A549 (cell line): ENCODE data around the gene FOLR1. TPM values are rescaled to one million over a fixed set of nuclear protein-coding genes. Genes with fewer than 3 reads are reported as not detected.

Experiments used
- ATAC-seq, 2 experiments: fragments of 200-7000 bp in 1 of 2; fragments of >200 bp in 1 of 2; cut with Nextera tagmentation in 1 of 2; cut with Tn5 transposase in 1 of 2; 3 replicates each; pipeline versions ENCODE4 v1.8.0 to v1.9.1; 2018 to 2020; ENCODE audit warnings: mild to moderate bottlenecking in 1 of 2, moderate library complexity in 1 of 2
- CTCF ChIA-PET: fragments of 300-600 bp; sonication (Branson Sonifier 250); formaldehyde crosslinking; extraction: SDS; loops from one replicate; lab custom pipeline; 2021; ENCODE audit warnings: antibody characterized with exemption, inconsistent platforms; lab: Yijun Ruan, JAX
- POLR2A ChIA-PET: fragments of 350-600 bp; formaldehyde crosslinking; extraction: SDS; loops from one replicate; lab custom pipeline; 2021; ENCODE audit warnings: antibody characterized with exemption, inconsistent platforms; lab: Yijun Ruan, JAX
- DNase-seq, 2 experiments: peaks; one replicate each; pipeline versions ENCODE4 v3.0.0 to v3.0.0-alpha.2; 2011 to 2016; ENCODE audit warnings: low read depth in 1 of 2, low spot score in 1 of 2
- FAIRE-seq: peaks from 2 replicates; lab custom pipeline; 2011; peaks lifted over from hg19 to GRCh38; lab: Jason Lieb, UNC
- H3K27ac ChIP-seq, 2 experiments: fragments of >200 bp; sonication (Bioruptor Twin); formaldehyde crosslinking; 3 replicates each; pipeline ENCODE4 v1.5.1; 2016 to 2017
- H3K4me1 ChIP-seq: fragments of >200 bp; sonication (Bioruptor Twin); formaldehyde crosslinking; 3 replicates; pipeline ENCODE4 v1.6.1; 2016
- H3K4me2 ChIP-seq: fragments of >200 bp; sonication (Bioruptor Twin); formaldehyde crosslinking; 3 replicates; pipeline ENCODE4 v1.6.1; 2016
- H3K4me3 ChIP-seq: fragments of >200 bp; sonication (Bioruptor Twin); formaldehyde crosslinking; 3 replicates; pipeline ENCODE4 v1.5.1; 2016
- H3K9me3 ChIP-seq: fragments of >200 bp; sonication (Bioruptor Twin); formaldehyde crosslinking; 3 replicates; pipeline ENCODE4 v1.6.1; 2016
- CBX2 ChIP-seq: fragments of 200-600 bp; sonication (generic); IDR thresholded peaks from 2 replicates; pipeline ENCODE4 v1.6.1; 2016; ENCODE audit warnings: low read depth, mild to moderate bottlenecking, borderline replicate concordance
- CBX8 ChIP-seq: fragments of 200-600 bp; sonication (generic); IDR thresholded peaks from 2 replicates; pipeline ENCODE4 v1.6.1; 2016
- CHD2 ChIP-seq: fragments of 150-350 bp; IDR thresholded peaks from 2 replicates; pipeline ENCODE4 v1.6.1; 2014; ENCODE audit warnings: low read length; ENCODE audit not compliant: partially characterized antibody
- CHD4 ChIP-seq: fragments of 200-600 bp; sonication (generic); IDR thresholded peaks from 2 replicates; pipeline ENCODE4 v1.6.1; 2016; ENCODE audit warnings: antibody characterized with exemption, mild to moderate bottlenecking, borderline replicate concordance
- EHF ChIP-seq: fragments of 250-450 bp; sonication (Bioruptor Pico); IDR thresholded peaks from 2 replicates; pipeline ENCODE4 v1.5.0; 2020; ENCODE audit warnings: mild to moderate bottlenecking
- EHMT2 ChIP-seq: fragments of 200-600 bp; sonication (generic); IDR thresholded peaks from 2 replicates; pipeline ENCODE4 v1.6.1; 2016; ENCODE audit warnings: antibody characterized with exemption, low read depth, mild to moderate bottlenecking, moderate library complexity
- ELK1 ChIP-seq: fragments of 150-350 bp; IDR thresholded peaks from 2 replicates; pipeline ENCODE4 v1.6.1; 2014; ENCODE audit warnings: low read depth, mild to moderate bottlenecking, low read length
- FOSB ChIP-seq: fragments of 250-450 bp; sonication (Bioruptor Pico); IDR thresholded peaks from 2 replicates; pipeline ENCODE4 v1.5.0; 2020; ENCODE audit warnings: mild to moderate bottlenecking, moderate library complexity
- GATA3 ChIP-seq: IDR thresholded peaks from 2 replicates; pipeline ENCODE4 v1.6.1; 2012; ENCODE audit warnings: borderline replicate concordance
- HDAC2 ChIP-seq: fragments of 200-600 bp; sonication (generic); IDR thresholded peaks from 2 replicates; pipeline ENCODE4 v1.6.1; 2016
- JUNB ChIP-seq: fragments of >200 bp; sonication (Bioruptor Twin); formaldehyde crosslinking; IDR thresholded peaks from 2 replicates; pipeline ENCODE4 v1.6.1; 2016
- KDM1A ChIP-seq: fragments of 200-600 bp; sonication (generic); IDR thresholded peaks from 2 replicates; pipeline ENCODE4 v1.6.1; 2016; ENCODE audit warnings: low read depth, mild to moderate bottlenecking
- MAFK ChIP-seq: fragments of 450-650 bp; IDR thresholded peaks from 2 replicates; pipeline ENCODE4 v1.6.1; 2014; ENCODE audit not compliant: partially characterized antibody
- NPAS2 ChIP-seq: fragments of 250-450 bp; sonication (Bioruptor Pico); IDR thresholded peaks from 2 replicates; pipeline ENCODE4 v1.8.0; 2022; ENCODE audit warnings: mild to moderate bottlenecking, moderate library complexity, borderline replicate concordance
- NR3C1 ChIP-seq: fragments of >200 bp; sonication (Bioruptor Twin); formaldehyde crosslinking; IDR thresholded peaks from 3 replicates; pipeline ENCODE4 v1.6.1; 2017
- PHF8 ChIP-seq: fragments of 200-600 bp; sonication (generic); IDR thresholded peaks from 2 replicates; pipeline ENCODE4 v1.6.1; 2016; ENCODE audit warnings: low read depth, mild to moderate bottlenecking, antibody characterized with exemption, moderate library complexity, borderline replicate concordance
- POLR2A ChIP-seq: IDR thresholded peaks from 2 replicates; pipeline ENCODE4 v1.6.1; 2012; ENCODE audit warnings: mild to moderate bottlenecking, low read length
- POLR2AphosphoS2 ChIP-seq: conservative IDR thresholded peaks from 2 replicates; pipeline ENCODE4 v1.6.1; 2012; ENCODE audit warnings: low read length, improper control_type of control experiment, inconsistent platforms
- RAD21 ChIP-seq, 2 experiments: fragments of >200 bp in 1 of 2; sonication (Bioruptor Twin) in 1 of 2; formaldehyde crosslinking in 1 of 2; IDR thresholded peaks in 1 of 2; conservative IDR thresholded peaks in 1 of 2; 2 replicates in 1 of 2; 3 replicates in 1 of 2; pipeline ENCODE4 v1.6.1; 2012 to 2018; ENCODE audit warnings: inconsistent platforms in 1 of 2
- RARB ChIP-seq: fragments of 250-450 bp; sonication (Bioruptor Pico); IDR thresholded peaks from 2 replicates; pipeline ENCODE4 v1.8.0; 2021; ENCODE audit warnings: mild to moderate bottlenecking, moderate library complexity
- RCOR1 ChIP-seq: fragments of 150-350 bp; IDR thresholded peaks from 2 replicates; pipeline ENCODE4 v1.6.1; 2014; ENCODE audit warnings: antibody characterized with exemption, low read length, low read depth
- REST ChIP-seq: fragments of 200-600 bp; sonication (generic); IDR thresholded peaks from 2 replicates; pipeline ENCODE4 v1.6.1; 2016; ENCODE audit warnings: antibody characterized with exemption, mild to moderate bottlenecking, moderate library complexity
- SMC3 ChIP-seq: fragments of >200 bp; sonication (Bioruptor Twin); formaldehyde crosslinking; IDR thresholded peaks from 3 replicates; pipeline ENCODE4 v1.6.1; 2018; ENCODE audit warnings: inconsistent platforms
- SREBF2 ChIP-seq: fragments of 450-650 bp; IDR thresholded peaks from 2 replicates; pipeline ENCODE4 v1.6.1; 2014; ENCODE audit warnings: mild to moderate bottlenecking, moderate library complexity
- TFCP2L1 ChIP-seq: fragments of 250-450 bp; sonication (Bioruptor Pico); IDR thresholded peaks from 2 replicates; pipeline ENCODE4 v1.5.0; 2021; ENCODE audit warnings: mild to moderate bottlenecking
- ZNF302 ChIP-seq: fragments of 250-450 bp; sonication (Bioruptor Pico); IDR thresholded peaks from 2 replicates; pipeline ENCODE4 v1.9.0; 2021; ENCODE audit warnings: inconsistent platforms, mild to moderate bottlenecking, moderate library complexity
- ZSCAN20 ChIP-seq: fragments of 250-450 bp; sonication (Bioruptor Pico); IDR thresholded peaks from 2 replicates; pipeline ENCODE4 v1.8.0; 2022; ENCODE audit warnings: mild to moderate bottlenecking, moderate library complexity
- WGBS: methylation state at CpG from one replicate; pipeline ENCODE4 v1.1.6; 2017; ENCODE audit errors: missing lambda C conversion rate; 5-methylcytosine and 5-hydroxymethylcytosine counted together
- polyA plus RNA-seq, 4 experiments: library from polyadenylated mRNA; depleted of rRNA in 3 of 4; stranded (reverse); fragments of >200 nt; fragmentation: RNase III in 1 of 4; extraction: RNeasy Plus Mini Kit Qiagen cat#74134 plus additional on column Dnase treatment in 1 of 4; gene quantifications; 2 replicates in 3 of 4; 3 replicates in 1 of 4; pipeline ENCODE4 v1.2.3, GENCODE V29; 2011 to 2017
- TF ChIP-seq, protein P1 (sequence below): fragments of 250-450 bp; sonication (Bioruptor Pico); IDR thresholded peaks from 2 replicates; pipeline ENCODE4 v1.5.0; 2020; ENCODE audit warnings: low read depth, mild to moderate bottlenecking, moderate library complexity
- TF ChIP-seq, protein P2 (sequence below): fragments of 450-650 bp; IDR thresholded peaks from 2 replicates; pipeline ENCODE4 v1.6.1; 2014; ENCODE audit warnings: antibody characterized with exemption

The FOLR1 gene
- polyA plus RNA-seq, 2 of the 4 experiments (the other 2 are of a cell fraction), result 0.08 to 0.22 TPM

DNA sequence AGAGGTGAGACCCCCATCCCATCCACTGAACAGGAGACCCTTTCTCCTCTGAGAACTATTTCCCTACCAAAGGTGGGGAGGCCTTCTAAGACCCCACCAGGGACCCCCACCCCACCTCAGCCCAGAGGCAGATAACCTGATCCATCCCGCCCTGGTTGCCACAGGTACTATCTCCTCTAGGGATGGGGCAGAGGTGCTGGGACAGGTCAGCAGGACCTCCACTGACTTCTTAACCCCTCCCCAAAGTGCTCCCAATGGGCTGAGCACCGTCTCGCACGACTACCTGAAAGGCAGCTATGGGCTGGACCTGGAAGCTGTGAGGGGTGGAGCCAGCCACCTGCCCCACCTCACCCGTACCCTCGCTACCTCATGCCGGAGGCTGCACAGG is 36.9 kb downstream of the FOLR1 start:
- FAIRE-seq, result no peak
- CTCF ChIA-PET, result interaction anchor here (1.5 to 9.4 kb wide), 2 partner anchors 8 to 204 kb away, joined by 4 to 83 read pairs; no protein-coding TSS in a partner anchor

GRCh38 chr11:72229336-72229924 is 37.5 kb downstream of the FOLR1 start:
- CTCF ChIA-PET, result interaction anchor here (0.8 to 9.4 kb wide), 3 partner anchors 7 to 204 kb away, joined by 3 to 83 read pairs (median 4); no protein-coding TSS in a partner anchor
- no peak for ATAC-seq
- peaks cover 19% of the 10 kb centered on the region for H3K4me1 ChIP-seq
- 95% methylated on average over 7 of the region's 8 CpGs for whole genome bisulfite sequencing
- H3K4me3 ChIP-seq, result no peak overlapping the region
- no peak for TF ChIP-seq EHMT2
- no peak for TF ChIP-seq ZNF302
- no peak for TF ChIP-seq POLR2AphosphoS2
- no peak for TF ChIP-seq FOSB (CRISPR knock-in tag)
- no peak for TF ChIP-seq NR3C1
- TF ChIP-seq TFCP2L1 (CRISPR knock-in tag), result no peak
- TF ChIP-seq, all 56 proteins: peak for 0
- POLR2A ChIA-PET, result no interaction called here
- Histone ChIP-seq H3K9me3 (no peaks in the 10 kb centered on the region), H3K4me2 (no peak overlapping the region), H3K27ac (no peak overlapping the region)
- FAIRE-seq, result no peak
- DNase-seq, result no peak

More for the DNA sequence above, 36.9 kb downstream of the FOLR1 start:
- Histone ChIP-seq H3K9me3 (no peaks in the 10 kb centered on the region), H3K4me2 (no peak overlapping the region), H3K4me1 (peaks cover 19% of the 10 kb centered on the region), H3K4me3 (no peak overlapping the region), H3K27ac (no peak overlapping the region)
- ATAC-seq (no peak), DNase-seq (no peak)
- TF ChIP-seq GATA3, result no peak
- no peak for TF ChIP-seq HDAC2
- no peak for TF ChIP-seq MAFK
- TF ChIP-seq CBX2, result no peak
- TF ChIP-seq ZSCAN20 (CRISPR knock-in tag), result no peak
- TF ChIP-seq ELK1, result no peak
- TF ChIP-seq CHD4, result no peak
- no peak for TF ChIP-seq RARB
- TF ChIP-seq SMC3, result no peak
- TF ChIP-seq PHF8, result no peak
- no peak for TF ChIP-seq RAD21 (conservative IDR thresholded peaks at IDR 0.05 in 1 of 2, IDR thresholded peaks at IDR 0.05 in 1 of 2)
- TF ChIP-seq, protein P1, sequence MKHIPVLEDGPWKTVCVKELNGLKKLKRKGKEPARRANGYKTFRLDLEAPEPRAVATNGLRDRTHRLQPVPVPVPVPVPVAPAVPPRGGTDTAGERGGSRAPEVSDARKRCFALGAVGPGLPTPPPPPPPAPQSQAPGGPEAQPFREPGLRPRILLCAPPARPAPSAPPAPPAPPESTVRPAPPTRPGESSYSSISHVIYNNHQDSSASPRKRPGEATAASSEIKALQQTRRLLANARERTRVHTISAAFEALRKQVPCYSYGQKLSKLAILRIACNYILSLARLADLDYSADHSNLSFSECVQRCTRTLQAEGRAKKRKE (CRISPR knock-in tag), result no peak
- no peak for TF ChIP-seq EHF (CRISPR knock-in tag)
- WGBS, result 92% methylated on average over 6 of the region's 7 CpGs
- POLR2A ChIA-PET, result no interaction called here

- WGBS, result 95% methylated on average over 14 of the region's 21 CpGs
- POLR2A ChIA-PET, result no interaction called here
- no peak overlapping the region for H3K27ac ChIP-seq
- no peak for DNase-seq
- no peak for FAIRE-seq
- H3K4me1 ChIP-seq, result peaks cover 19% of the 10 kb centered on the region
- ATAC-seq, result no peak
- no peak overlapping the region for H3K4me3 ChIP-seq
- CTCF ChIA-PET, result interaction anchor here (0.8 to 9.4 kb wide), 3 partner anchors 7 to 205 kb away, joined by 3 to 83 read pairs (median 4); no protein-coding TSS in a partner anchor
- no peak overlapping the region for H3K4me2 ChIP-seq
- H3K9me3 ChIP-seq, result no peaks in the 10 kb centered on the region
- TF ChIP-seq NPAS2 (CRISPR knock-in tag) (no peak), JUNB (no peak), REST (no peak), KDM1A (no peak), ZNF302 (no peak), SREBF2 (no peak), POLR2A (no peak), RCOR1 (no peak), CHD2 (no peak), ZSCAN20 (CRISPR knock-in tag) (no peak), CBX8 (no peak), NR3C1 (no peak), RAD21 (conservative IDR thresholded peaks at IDR 0.05 in 1 of 2, IDR thresholded peaks at IDR 0.05 in 1 of 2) (no peak)
- TF ChIP-seq, protein P2, sequence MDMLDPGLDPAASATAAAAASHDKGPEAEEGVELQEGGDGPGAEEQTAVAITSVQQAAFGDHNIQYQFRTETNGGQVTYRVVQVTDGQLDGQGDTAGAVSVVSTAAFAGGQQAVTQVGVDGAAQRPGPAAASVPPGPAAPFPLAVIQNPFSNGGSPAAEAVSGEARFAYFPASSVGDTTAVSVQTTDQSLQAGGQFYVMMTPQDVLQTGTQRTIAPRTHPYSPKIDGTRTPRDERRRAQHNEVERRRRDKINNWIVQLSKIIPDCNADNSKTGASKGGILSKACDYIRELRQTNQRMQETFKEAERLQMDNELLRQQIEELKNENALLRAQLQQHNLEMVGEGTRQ, result no peak
Measured at GRCh38 chr11:72229925-72230763, 38.2 kb downstream of the FOLR1 start.
